Smooth muscle cell (in vitro differentiated cells): ENCODE measurements around the gene ADAMTS4. TPM values are rescaled to one million over a fixed set of nuclear protein-coding genes. Genes with fewer than 3 reads are reported as not detected.
A peak's percentile ranks its signal among the peaks of the same experiment; 100 is the strongest.

Source experiments
- DNase-seq: peaks from one replicate; lab custom pipeline; 2025; ENCODE audit not compliant: unreplicated experiment; lab: John Stamatoyannopoulos, UW
- H2AFZ ChIP-seq: fragments of 200-600 bp; sonication (generic); 2 replicates; pipeline ENCODE4 v1.6.0; 2016; ENCODE audit warnings: antibody characterized with exemption, low read depth, mild to moderate bottlenecking
- H3F3A ChIP-seq: fragments of 200-600 bp; sonication (generic); 2 replicates; pipeline ENCODE4 v1.6.0; 2017; ENCODE audit warnings: antibody characterized with exemption, low read depth
- H3K27ac ChIP-seq: fragments of 200-600 bp; sonication (generic); 2 replicates; pipeline ENCODE4 v1.5.1; 2016; ENCODE audit warnings: low read depth, mild to moderate bottlenecking
- H3K27me3 ChIP-seq: fragments of 200-600 bp; sonication (generic); 2 replicates; pipeline ENCODE4 v1.6.1; 2016; ENCODE audit warnings: low read depth, mild to moderate bottlenecking
- H3K36me3 ChIP-seq: fragments of 200-600 bp; sonication (generic); 2 replicates; pipeline ENCODE4 v1.5.1; 2016; ENCODE audit warnings: low read depth
- H3K4me1 ChIP-seq: fragments of 200-600 bp; sonication (generic); 2 replicates; pipeline ENCODE4 v1.5.1; 2016; ENCODE audit warnings: low read depth
- H3K4me2 ChIP-seq: fragments of 200-600 bp; sonication (generic); 2 replicates; pipeline ENCODE4 v1.6.0; 2016; ENCODE audit warnings: mild to moderate bottlenecking
- H3K4me3 ChIP-seq: fragments of 200-600 bp; sonication (generic); 2 replicates; pipeline ENCODE4 v1.5.1; 2016; ENCODE audit warnings: mild to moderate bottlenecking
- H3K79me2 ChIP-seq: fragments of 200-600 bp; sonication (generic); 2 replicates; pipeline ENCODE4 v1.6.0; 2016; ENCODE audit warnings: low read depth, mild to moderate bottlenecking
- H3K9ac ChIP-seq: fragments of 200-600 bp; sonication (generic); 2 replicates; pipeline ENCODE4 v1.6.0; 2016; ENCODE audit warnings: low read depth
- H3K9me3 ChIP-seq: fragments of 200-600 bp; sonication (generic); replicated peaks from 2 replicates; pipeline ENCODE4 v1.5.1; 2016; ENCODE audit warnings: low read depth
- H4K20me1 ChIP-seq: fragments of 200-600 bp; sonication (generic); 2 replicates; pipeline ENCODE4 v1.6.0; 2016; ENCODE audit warnings: low read depth
- WGBS: methylation state at CpG from one replicate; pipeline ENCODE4 v1.1.7; 2016; ENCODE audit warnings: low lambda C conversion rate; 5-methylcytosine and 5-hydroxymethylcytosine counted together
- polyA plus RNA-seq: library from polyadenylated mRNA; unstranded; fragments of >200 nt; fragmentation: Nextera tagmentation; extraction: Ambion mirVana; gene quantifications from 2 replicates; pipeline ENCODE4 v1.2.1, GENCODE V29; 2016
- total RNA-seq: library from RNA; depleted of rRNA; stranded (reverse); fragments of >200 nt; gene quantifications from 2 replicates; pipeline ENCODE4 v1.2.3, GENCODE V29; 2014
- TF ChIP-seq, protein P1 (sequence below): fragments of 200-600 bp; sonication (generic); IDR thresholded peaks from 2 replicates; pipeline ENCODE4 v1.5.1; 2017; ENCODE audit warnings: borderline replicate concordance, mild to moderate bottlenecking, antibody characterized with exemption; ENCODE audit not compliant: insufficient read depth, poor library complexity, severe bottlenecking

The ADAMTS4 gene
- total and polyA plus RNA-seq, 2 experiments from 2014 or later: 17.1 to 28.3 TPM

DNA sequence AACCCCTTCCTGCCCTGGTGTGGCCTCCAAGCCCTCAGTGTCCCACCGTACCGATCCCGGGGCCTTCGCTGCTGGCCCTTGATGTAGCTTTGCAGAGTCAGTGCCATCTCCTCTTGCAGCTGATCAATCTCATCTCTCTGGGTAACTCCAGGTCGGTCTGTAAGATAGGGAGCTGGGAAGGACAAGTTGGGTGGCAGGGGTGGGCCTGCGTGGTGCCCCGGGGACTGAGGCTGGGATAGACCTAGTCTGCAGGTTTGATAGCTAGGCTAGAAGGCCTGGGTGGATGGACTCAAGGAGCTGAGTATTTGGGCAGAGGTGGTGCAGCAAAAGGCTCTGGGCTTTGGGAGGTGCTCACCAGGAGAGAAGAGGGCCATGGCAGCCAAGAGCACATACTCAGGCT is 31.9 kb upstream of the ADAMTS4 start:
- H3K4me3 ChIP-seq: no peak overlapping the region
- TF ChIP-seq, protein P1, sequence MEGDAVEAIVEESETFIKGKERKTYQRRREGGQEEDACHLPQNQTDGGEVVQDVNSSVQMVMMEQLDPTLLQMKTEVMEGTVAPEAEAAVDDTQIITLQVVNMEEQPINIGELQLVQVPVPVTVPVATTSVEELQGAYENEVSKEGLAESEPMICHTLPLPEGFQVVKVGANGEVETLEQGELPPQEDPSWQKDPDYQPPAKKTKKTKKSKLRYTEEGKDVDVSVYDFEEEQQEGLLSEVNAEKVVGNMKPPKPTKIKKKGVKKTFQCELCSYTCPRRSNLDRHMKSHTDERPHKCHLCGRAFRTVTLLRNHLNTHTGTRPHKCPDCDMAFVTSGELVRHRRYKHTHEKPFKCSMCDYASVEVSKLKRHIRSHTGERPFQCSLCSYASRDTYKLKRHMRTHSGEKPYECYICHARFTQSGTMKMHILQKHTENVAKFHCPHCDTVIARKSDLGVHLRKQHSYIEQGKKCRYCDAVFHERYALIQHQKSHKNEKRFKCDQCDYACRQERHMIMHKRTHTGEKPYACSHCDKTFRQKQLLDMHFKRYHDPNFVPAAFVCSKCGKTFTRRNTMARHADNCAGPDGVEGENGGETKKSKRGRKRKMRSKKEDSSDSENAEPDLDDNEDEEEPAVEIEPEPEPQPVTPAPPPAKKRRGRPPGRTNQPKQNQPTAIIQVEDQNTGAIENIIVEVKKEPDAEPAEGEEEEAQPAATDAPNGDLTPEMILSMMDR: no peak
- H4K20me1 ChIP-seq: no peaks in the 10 kb centered on the region
- H3K9me3 ChIP-seq: no peaks in the 10 kb centered on the region
- no peak overlapping the region for H3K9ac ChIP-seq
- DNase-seq: no peak
- H3K79me2 ChIP-seq: no peaks in the 10 kb centered on the region
- H3K4me1 ChIP-seq: no peaks in the 10 kb centered on the region
- no peaks in the 10 kb centered on the region for H3K36me3 ChIP-seq
- H3K27ac ChIP-seq: no peak overlapping the region
- H3K4me2 ChIP-seq: no peak overlapping the region
- H2AFZ ChIP-seq: no peak overlapping the region
- no peaks in the 10 kb centered on the region for H3K27me3 ChIP-seq
- H3F3A ChIP-seq: no peaks in the 10 kb centered on the region
- WGBS: 98% methylated on average over 7 of the region's 7 CpGs

DNA sequence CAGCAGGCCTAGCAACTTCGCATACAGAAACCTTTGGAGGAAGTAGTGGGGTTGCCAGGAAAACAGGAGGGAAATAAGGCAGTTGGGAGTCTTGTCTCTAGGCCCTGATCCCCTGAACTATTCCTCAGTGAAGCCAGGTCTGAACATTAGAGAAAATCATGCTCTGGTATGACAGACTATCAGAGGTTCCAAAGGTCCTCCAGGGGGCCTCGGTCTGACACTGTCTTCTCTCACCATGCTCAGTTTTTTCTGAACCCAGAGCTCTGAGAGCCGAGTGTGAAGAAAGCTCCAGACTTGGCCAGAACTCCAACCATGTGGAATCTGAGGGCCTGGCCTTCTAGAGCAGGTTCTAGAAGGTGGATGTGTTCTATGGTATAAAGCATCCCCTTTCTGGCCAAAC is 31.0 kb upstream of the ADAMTS4 start:
- no peaks in the 10 kb centered on the region for H3K79me2 ChIP-seq
- TF ChIP-seq, protein P1: no peak
- 79% methylated on average over 3 of the region's 3 CpGs for WGBS

DNA sequence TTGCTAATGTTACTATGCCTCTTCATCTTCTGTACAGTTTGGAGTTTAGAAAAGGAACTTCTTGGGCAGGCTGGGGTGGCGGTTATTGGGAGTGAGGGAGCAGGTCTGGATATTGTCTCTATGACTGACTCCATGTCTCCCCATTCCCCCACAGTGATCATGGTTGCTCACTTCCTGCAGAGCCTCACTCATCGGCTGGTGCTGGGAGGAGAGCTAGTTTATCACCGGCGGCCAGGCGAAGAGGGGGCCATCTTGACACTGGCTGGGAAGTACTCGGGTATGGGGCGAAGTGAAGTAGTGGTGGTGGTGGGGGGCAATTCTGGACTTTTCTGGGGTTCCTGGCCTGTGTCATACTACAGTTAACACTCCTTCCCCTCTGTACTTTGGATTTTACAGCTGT is 29.2 kb upstream of the ADAMTS4 start:
- no peaks in the 10 kb centered on the region for H3K9me3 ChIP-seq
- H3K36me3 ChIP-seq: no peaks in the 10 kb centered on the region
- H3K9ac ChIP-seq: no peak overlapping the region
- no peaks in the 10 kb centered on the region for H3F3A ChIP-seq
- no peaks in the 10 kb centered on the region for H3K4me1 ChIP-seq
- no peak overlapping the region for H3K4me2 ChIP-seq
- no peak overlapping the region for H3K4me3 ChIP-seq
- no peaks in the 10 kb centered on the region for H3K79me2 ChIP-seq
- no peak overlapping the region for H2AFZ ChIP-seq
- no peak overlapping the region for H3K27ac ChIP-seq
- H3K27me3 ChIP-seq: no peaks in the 10 kb centered on the region
- no peak for DNase-seq
- H4K20me1 ChIP-seq: no peaks in the 10 kb centered on the region
- TF ChIP-seq, protein P1: no peak
- 96% methylated on average over 7 of the region's 7 CpGs for WGBS

More for the DNA sequence above, 31.0 kb upstream of the ADAMTS4 start:
- no peaks in the 10 kb centered on the region for H3K9me3 ChIP-seq
- no peaks in the 10 kb centered on the region for H3K36me3 ChIP-seq
- no peak overlapping the region for H3K9ac ChIP-seq
- H2AFZ ChIP-seq: no peak overlapping the region
- no peak overlapping the region for H3K4me3 ChIP-seq
- no peaks in the 10 kb centered on the region for H3F3A ChIP-seq
- H3K27me3 ChIP-seq: no peaks in the 10 kb centered on the region
- DNase-seq: no peak
- no peaks in the 10 kb centered on the region for H4K20me1 ChIP-seq
- H3K4me1 ChIP-seq: no peaks in the 10 kb centered on the region
- no peak overlapping the region for H3K4me2 ChIP-seq
- no peak overlapping the region for H3K27ac ChIP-seq

DNA sequence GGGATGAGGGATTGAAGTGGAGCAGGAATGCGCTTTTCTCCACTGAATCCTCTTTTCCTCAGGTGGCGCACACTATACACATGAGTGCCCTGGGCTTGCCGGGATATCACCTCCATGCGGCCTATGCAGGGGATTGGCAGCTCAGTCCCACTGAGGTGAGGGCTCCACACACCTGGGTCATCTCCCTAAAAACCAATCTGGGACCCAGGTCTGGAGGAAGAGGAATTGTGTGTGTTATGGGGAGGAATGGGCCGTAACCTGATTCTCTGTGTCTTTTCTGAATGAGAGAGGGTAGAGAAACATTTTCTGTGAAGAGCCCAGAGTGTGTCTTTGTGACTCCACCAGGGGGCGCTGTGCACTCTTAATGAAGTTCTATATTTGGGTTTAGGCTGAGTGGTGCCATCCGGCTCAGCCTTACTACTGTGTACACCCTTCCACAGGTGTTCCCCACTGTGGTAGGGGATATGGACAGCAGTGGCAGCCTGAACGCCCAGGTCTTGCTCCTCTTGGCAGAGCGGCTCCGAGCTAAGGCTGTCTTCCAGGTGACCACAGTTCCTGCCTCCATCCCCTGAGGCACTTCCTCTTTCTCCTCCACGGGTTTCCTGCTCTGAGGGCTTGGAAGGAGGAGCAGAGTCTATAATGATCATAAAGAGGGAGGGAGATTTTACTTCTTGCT is 28.5 kb upstream of the ADAMTS4 start:
- peak; percentile 45 for DNase-seq
- H3K79me2 ChIP-seq: no peaks in the 10 kb centered on the region
- no peak overlapping the region for H2AFZ ChIP-seq
- TF ChIP-seq, protein P1: peak; percentile 90
- H3K36me3 ChIP-seq: no peaks in the 10 kb centered on the region
- H4K20me1 ChIP-seq: no peaks in the 10 kb centered on the region
- no peaks in the 10 kb centered on the region for H3K27me3 ChIP-seq
- H3K27ac ChIP-seq: no peak overlapping the region
- H3K4me3 ChIP-seq: peak overlapping the region; percentile 82
- peak overlapping the region; percentile 87 for H3K4me2 ChIP-seq
- H3K9me3 ChIP-seq: no peaks in the 10 kb centered on the region
- H3K4me1 ChIP-seq: no peaks in the 10 kb centered on the region
- H3F3A ChIP-seq: no peaks in the 10 kb centered on the region
- no peak overlapping the region for H3K9ac ChIP-seq
- WGBS: 53% methylated on average over 11 of the region's 11 CpGs
